Stomach (tissue), 9 donors: ENCODE data around the gene DAND5. TPM values are rescaled to one million over a fixed set of nuclear protein-coding genes. Genes with fewer than 3 reads are reported as not detected.

Source experiments
- DNase-seq, 2 donors: peaks; one replicate each; pipeline versions ENCODE4 v3.0.0 to v3.0.0-alpha.2; 2013 to 2019
- H3K27ac ChIP-seq, 5 donors: fragments of 200-600 bp in 4 of 5; sonication (generic) in 4 of 5; one replicate each; pipeline ENCODE4 v1.5.1; 2013 to 2019; ENCODE audit warnings: mild to moderate bottlenecking in 1 of 5, moderate library complexity in 1 of 5
- H3K27me3 ChIP-seq, 3 donors: fragments of 200-600 bp; sonication (generic); one replicate each; pipeline ENCODE4 v1.5.1; 2017 to 2019; ENCODE audit warnings: mixed run types in 1 of 3
- H3K36me3 ChIP-seq, 4 donors: fragments of 200-600 bp; sonication (generic); 1 replicate in 3 of 4; 2 replicates in 1 of 4; pipeline ENCODE4 v1.5.1; 2016 to 2019
- H3K4me1 ChIP-seq, 4 donors: fragments of 200-600 bp; sonication (generic); one replicate each; pipeline ENCODE4 v1.5.1; 2016 to 2019
- H3K4me3 ChIP-seq, 4 donors: fragments of 200-600 bp; sonication (generic) in 3 of 4; one replicate each; pipeline ENCODE4 v1.5.1; 2016 to 2019; ENCODE audit warnings: mild to moderate bottlenecking in 1 of 4
- H3K9me3 ChIP-seq, 4 donors: fragments of 200-600 bp; sonication (generic); one replicate each; pipeline ENCODE4 v1.5.1; 2016 to 2019
- EP300 ChIP-seq: sonication (generic); formaldehyde crosslinking; IDR thresholded peaks from one replicate; pipeline ENCODE4 v1.6.1; 2017; ENCODE audit warnings: antibody characterized with exemption
- POLR2A ChIP-seq, 4 donors: fragments of 450-650 bp; IDR thresholded peaks; one replicate each; pipeline ENCODE4 v1.6.1; 2016; ENCODE audit warnings: antibody characterized with exemption in 4 of 4, control low read depth in 2 of 4, mild to moderate bottlenecking in 1 of 4, moderate library complexity in 1 of 4
- POLR2AphosphoS5 ChIP-seq, 3 donors: sonication (generic); formaldehyde crosslinking; IDR thresholded peaks; one replicate each; pipeline ENCODE4 v1.6.1; 2016; ENCODE audit warnings: antibody characterized with exemption in 3 of 3
- WGBS, 5 donors: extraction: QIAGEN DNeasy Blood & Tissue Kit in 3 of 5; methylation state at CpG; one replicate each; pipeline versions ENCODE4 v1.1.5 to v1.1.7; 2013 to 2018; 5-methylcytosine and 5-hydroxymethylcytosine counted together
- intact Hi-C: fragments of 100-400 bp; cut with DNase I; formaldehyde crosslinking; loops from one replicate; pipeline ENCODE4 v1.15.1; 2023; ENCODE audit warnings: low total_unique reads
- polyA plus RNA-seq, 3 donors: library from polyadenylated mRNA; stranded (reverse); fragments of 200-250 nt; gene quantifications; one replicate each; pipeline ENCODE4 v1.2.3, GENCODE V29; 2013
- total RNA-seq, 5 donors: library from RNA; depleted of rRNA; stranded (reverse); fragments of >200 nt; gene quantifications; one replicate each; pipeline versions ENCODE4 v1.1.0 to v1.2.3, GENCODE V29; 2014 to 2016
- TF ChIP-seq, protein P1 (sequence below), 7 experiments: fragments of 450-650 bp in 4 of 7; fragments of 200-600 bp in 3 of 7; sonication (generic) in 3 of 7; IDR thresholded peaks; one replicate each; pipeline ENCODE4 v1.5.1; 2016 to 2019; ENCODE audit warnings: antibody characterized with exemption in 7 of 7, control low read depth in 2 of 7, mild to moderate bottlenecking in 1 of 7
- donor health status: healthy with polysubstance abuse.
- donor health status: Bipolar disorder and iron deficiency.
- donor health status: healthy.

Gene DAND5
- total and polyA plus RNA-seq, 8 donors: 0.12 to 0.58 (median 0.13) TPM; not detected in 5

DNA sequence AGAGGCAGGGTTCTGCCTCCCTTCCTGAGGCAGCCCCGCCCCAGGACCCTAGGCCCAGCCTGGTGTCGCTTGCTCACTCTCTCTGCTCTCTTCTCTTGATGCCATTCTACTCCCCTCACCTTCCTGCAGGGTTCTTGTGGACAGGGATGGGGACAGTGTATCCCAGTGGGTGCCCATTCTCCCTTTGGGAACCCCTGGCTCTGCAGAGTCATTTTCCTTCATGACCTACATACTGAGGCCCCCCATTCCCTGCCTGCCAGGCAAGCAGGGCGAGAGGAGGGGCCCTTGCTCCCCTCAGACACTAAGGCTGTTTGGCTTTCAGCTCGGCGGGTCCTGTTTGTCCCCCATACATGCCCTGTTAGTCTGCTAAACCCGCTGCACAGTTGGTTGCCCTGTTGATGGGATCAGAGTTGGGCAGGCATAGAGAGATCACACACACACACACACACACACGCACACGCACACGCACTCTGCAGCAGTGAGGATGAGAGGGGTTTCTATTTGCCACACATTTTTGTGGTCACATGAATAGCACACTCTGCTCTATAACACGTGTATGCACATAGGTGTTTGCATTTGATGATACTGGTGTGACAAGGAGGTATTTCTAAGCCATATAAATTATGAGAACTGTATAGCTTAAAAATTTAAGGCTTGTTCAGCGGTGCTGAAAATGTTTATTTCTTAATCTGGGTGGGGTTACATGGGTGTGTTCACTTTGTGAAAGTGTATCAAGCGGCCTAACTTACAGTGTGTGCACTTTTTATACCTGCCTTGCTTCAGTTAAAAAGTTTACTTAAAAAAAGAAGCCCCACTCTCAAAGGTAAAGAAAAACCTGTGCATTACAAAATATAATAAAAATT is 46.2 kb downstream of the DAND5 start:
- no peak for DNase-seq
- 31 to 48% (median 36%) methylated on average over 12 of the region's 12 CpGs for WGBS, 5 donors
- Histone ChIP-seq H3K4me1 (peaks cover 92 to 100% (median 99%) of the 10 kb centered on the region in 4 donors), H3K27me3 (peaks cover 0 to 41% (median 13%) of the 10 kb centered on the region in 3 donors), H3K4me3 (peak overlapping the region in 1 of 4 donors; percentile 18), H3K9me3 (no peaks in the 10 kb centered on the region), H3K36me3 (no peaks in the 10 kb centered on the region), H3K27ac (peak overlapping the region; percentile 47 to 94 (median 91))
- intact Hi-C loops: no loop called here
- TF ChIP-seq EP300: no peak
- no peak for TF ChIP-seq POLR2A (IDR thresholded peaks at IDR 0.05)
- no peak for TF ChIP-seq POLR2AphosphoS5 (IDR thresholded peaks at IDR 0.05)
- TF ChIP-seq, protein P1, sequence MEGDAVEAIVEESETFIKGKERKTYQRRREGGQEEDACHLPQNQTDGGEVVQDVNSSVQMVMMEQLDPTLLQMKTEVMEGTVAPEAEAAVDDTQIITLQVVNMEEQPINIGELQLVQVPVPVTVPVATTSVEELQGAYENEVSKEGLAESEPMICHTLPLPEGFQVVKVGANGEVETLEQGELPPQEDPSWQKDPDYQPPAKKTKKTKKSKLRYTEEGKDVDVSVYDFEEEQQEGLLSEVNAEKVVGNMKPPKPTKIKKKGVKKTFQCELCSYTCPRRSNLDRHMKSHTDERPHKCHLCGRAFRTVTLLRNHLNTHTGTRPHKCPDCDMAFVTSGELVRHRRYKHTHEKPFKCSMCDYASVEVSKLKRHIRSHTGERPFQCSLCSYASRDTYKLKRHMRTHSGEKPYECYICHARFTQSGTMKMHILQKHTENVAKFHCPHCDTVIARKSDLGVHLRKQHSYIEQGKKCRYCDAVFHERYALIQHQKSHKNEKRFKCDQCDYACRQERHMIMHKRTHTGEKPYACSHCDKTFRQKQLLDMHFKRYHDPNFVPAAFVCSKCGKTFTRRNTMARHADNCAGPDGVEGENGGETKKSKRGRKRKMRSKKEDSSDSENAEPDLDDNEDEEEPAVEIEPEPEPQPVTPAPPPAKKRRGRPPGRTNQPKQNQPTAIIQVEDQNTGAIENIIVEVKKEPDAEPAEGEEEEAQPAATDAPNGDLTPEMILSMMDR (IDR thresholded peaks at IDR 0.05): no peak

DNA sequence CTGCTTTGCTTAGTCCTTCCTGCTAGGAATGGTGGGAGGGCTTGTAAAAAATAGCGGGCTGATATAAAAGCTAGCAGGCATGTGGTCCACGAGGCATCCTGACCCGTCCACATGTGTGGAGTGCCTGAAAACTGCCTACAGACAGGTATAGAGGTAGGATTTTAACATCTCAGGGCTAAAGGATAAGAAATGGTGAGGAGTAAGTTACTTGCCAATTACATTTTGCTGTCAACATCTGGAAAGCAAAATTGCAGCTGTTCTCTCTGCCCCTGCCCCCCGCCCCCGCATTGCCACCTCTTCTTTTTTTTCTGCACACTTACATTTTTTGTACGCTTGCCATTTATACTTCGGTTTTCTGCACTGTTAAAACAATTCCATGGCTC is 46.9 kb downstream of the DAND5 start:
- peaks cover 91 to 100% (median 99%) of the 10 kb centered on the region in 4 donors for H3K4me1 ChIP-seq
- H3K27ac ChIP-seq: peak overlapping the region; percentile 33 to 94 (median 91)
- DNase-seq: no peak
- no peaks in the 10 kb centered on the region for H3K36me3 ChIP-seq
- no peaks in the 10 kb centered on the region for H3K9me3 ChIP-seq
- H3K27me3 ChIP-seq: peaks cover 0 to 34% (median 9%) of the 10 kb centered on the region in 3 donors
- TF ChIP-seq POLR2A (IDR thresholded peaks at IDR 0.05) (no peak), EP300 (no peak), POLR2AphosphoS5 (IDR thresholded peaks at IDR 0.05) (no peak)
- TF ChIP-seq, protein P1 (IDR thresholded peaks at IDR 0.05): no peak
- H3K4me3 ChIP-seq: peak overlapping the region in 1 of 4 donors; percentile 18
- WGBS, 5 donors: 39 to 51% (median 43%) methylated on average over 7 of the region's 7 CpGs
- intact Hi-C loops: no loop called here

DNA sequence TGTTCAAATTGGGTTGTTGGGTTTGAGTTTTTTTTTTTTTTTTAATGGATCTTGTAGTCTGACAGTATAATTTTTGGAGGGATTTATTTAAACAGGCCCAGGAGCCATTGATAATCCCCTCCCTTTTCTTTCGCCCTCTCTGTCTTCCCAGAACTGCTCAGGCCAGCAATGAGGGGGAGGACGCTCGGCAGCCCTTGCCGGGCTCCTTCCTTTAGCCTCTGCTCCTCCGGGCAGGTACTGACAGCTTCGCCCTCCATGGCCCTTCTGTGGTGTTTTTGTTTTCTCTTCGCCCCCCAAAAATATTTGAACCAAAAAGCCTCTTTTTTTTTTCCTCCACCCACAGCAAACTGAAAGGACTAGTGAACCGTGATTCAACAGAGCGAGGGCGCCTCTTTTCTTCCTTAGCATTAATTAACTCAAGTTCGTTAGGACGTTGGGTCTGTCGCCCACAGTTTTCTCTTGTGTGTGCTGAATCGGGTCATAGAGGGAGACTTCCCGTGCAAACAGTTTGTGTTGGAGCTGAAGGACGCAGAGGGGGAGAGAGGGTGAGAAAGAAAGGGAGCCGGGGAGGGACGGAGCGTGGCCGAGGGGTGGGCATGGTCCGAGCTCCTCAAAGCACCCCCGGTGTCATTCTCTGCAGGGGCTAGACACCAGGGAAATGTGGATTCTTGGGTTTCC is 47.4 kb downstream of the DAND5 start:
- DNase-seq: no peak
- no peak for TF ChIP-seq POLR2AphosphoS5 (IDR thresholded peaks at IDR 0.05)
- TF ChIP-seq EP300: no peak
- no peak for TF ChIP-seq POLR2A (IDR thresholded peaks at IDR 0.05)
- TF ChIP-seq, protein P1 (IDR thresholded peaks at IDR 0.05): no peak
- 40 to 59% (median 42%) methylated on average over 22 of the region's 22 CpGs for WGBS, 5 donors
- peak overlapping the region; percentile 67 to 94 (median 91) for H3K27ac ChIP-seq
- peak overlapping the region in 3 of 4 donors; percentile 22 to 33 (median 22) for H3K4me3 ChIP-seq
- peaks cover 0 to 29% (median 7%) of the 10 kb centered on the region in 3 donors for H3K27me3 ChIP-seq
- peaks cover 91 to 100% (median 99%) of the 10 kb centered on the region in 4 donors for H3K4me1 ChIP-seq
- H3K36me3 ChIP-seq: no peaks in the 10 kb centered on the region
- H3K9me3 ChIP-seq: no peaks in the 10 kb centered on the region
- intact Hi-C loops: no loop called here

DNA sequence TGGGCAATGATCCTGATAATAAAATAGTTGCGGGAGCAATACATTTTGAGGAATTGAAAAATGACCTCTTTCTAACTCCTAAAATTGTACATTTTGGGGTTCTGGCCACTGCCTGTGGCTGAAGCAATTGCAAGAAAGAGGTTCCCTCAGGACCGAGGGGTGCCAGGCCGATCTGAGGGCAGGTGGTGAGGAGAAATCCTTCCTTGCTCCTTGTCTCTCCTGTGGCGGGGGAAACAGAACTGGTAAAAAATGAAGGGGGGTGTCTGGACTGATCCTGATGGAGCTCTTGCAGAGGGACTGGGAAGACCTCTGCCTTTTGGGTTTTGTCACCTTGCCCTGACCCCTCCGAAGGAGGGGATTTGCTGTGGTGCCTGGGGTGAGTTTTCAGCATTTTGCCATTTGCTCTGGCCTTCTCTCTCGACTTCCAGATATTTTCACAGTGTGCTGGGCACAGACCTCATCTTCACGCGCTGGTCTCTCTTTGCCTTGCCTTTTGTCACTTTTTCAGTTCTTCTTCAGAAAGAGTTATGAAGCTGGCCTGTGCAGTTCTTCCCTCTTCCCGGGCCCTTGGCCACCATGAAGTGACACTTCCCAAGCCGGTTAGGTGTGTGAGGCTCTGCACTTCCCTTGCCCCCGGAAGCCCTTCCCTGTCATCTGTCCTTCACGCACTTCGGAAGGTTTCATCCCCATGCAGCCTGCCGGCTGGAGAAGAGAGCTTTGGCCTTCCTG is 48.1 kb downstream of the DAND5 start:
- 43 to 58% (median 47%) methylated on average over 14 of the region's 14 CpGs for WGBS, 5 donors
- intact Hi-C loops: no loop called here
- Histone ChIP-seq H3K4me3 (peak overlapping the region in 3 of 4 donors; percentile 22 to 33 (median 22)), H3K4me1 (peaks cover 89 to 100% (median 98%) of the 10 kb centered on the region in 4 donors), H3K36me3 (no peaks in the 10 kb centered on the region), H3K27ac (peak overlapping the region; percentile 68 to 94 (median 91)), H3K27me3 (peaks cover 0 to 22% (median 0%) of the 10 kb centered on the region in 3 donors), H3K9me3 (no peaks in the 10 kb centered on the region)
- no peak for DNase-seq
- TF ChIP-seq, protein P1 (IDR thresholded peaks at IDR 0.05): no peak
